OCI-LY7 (cell line): Measurements from ENCODE around the gene RPAIN. TPM values are rescaled to one million over a fixed set of nuclear protein-coding genes. Genes with fewer than 3 reads are reported as not detected.

Source experiments
- BruUV-seq: library from RNA; stranded (reverse); fragments of 400-500 nt; replicated peaks from 2 replicates; lab custom pipeline; 2021; lab: Mats Ljungman, UMichigan
- CTCF ChIA-PET: fragments of 300-600 bp; sonication (Branson Sonifier 250); formaldehyde crosslinking; loops from one replicate; lab custom pipeline; 2022; ENCODE audit warnings: antibody characterized with exemption; ENCODE audit not compliant: unreplicated experiment; lab: Charles Lee
- POLR2A ChIA-PET: fragments of 300-600 bp; sonication (Branson Sonifier 250); formaldehyde crosslinking; loops from one replicate; lab custom pipeline; 2022; ENCODE audit warnings: antibody characterized with exemption; lab: Charles Lee
- DNase-seq: peaks from one replicate; pipeline ENCODE4 v3.0.0-alpha.2; 2015; ENCODE audit warnings: low spot score
- H2AFZ ChIP-seq: fragments of 200-600 bp; sonication (generic), shearing (Covaris generic); 2 replicates; pipeline ENCODE4 v1.6.1; 2014; ENCODE audit warnings: mild to moderate bottlenecking, antibody characterized with exemption, low read length, moderate library complexity
- H3K27ac ChIP-seq: fragments of 200-600 bp; sonication (generic); 2 replicates; pipeline ENCODE4 v1.5.1; 2014; ENCODE audit warnings: mixed run types, low read depth, mild to moderate bottlenecking, moderate library complexity, low read length, inconsistent platforms; ENCODE audit not compliant: poor library complexity, severe bottlenecking
- H3K36me3 ChIP-seq: fragments of 200-600 bp; sonication (generic); 2 replicates; pipeline ENCODE4 v1.6.1; 2014; ENCODE audit warnings: mild to moderate bottlenecking, antibody characterized with exemption, low read length, moderate library complexity, mixed read lengths; ENCODE audit not compliant: insufficient read depth
- H3K4me1 ChIP-seq: fragments of 200-600 bp; sonication (generic); 2 replicates; pipeline ENCODE4 v1.5.1; 2014; ENCODE audit warnings: mild to moderate bottlenecking, low read length; ENCODE audit not compliant: insufficient read depth, poor library complexity, severe bottlenecking
- H3K4me2 ChIP-seq: fragments of 200-600 bp; sonication (generic); 2 replicates; pipeline ENCODE4 v1.6.1; 2014; ENCODE audit warnings: mild to moderate bottlenecking, low read length
- H3K4me3 ChIP-seq: fragments of 200-600 bp; sonication (generic); 2 replicates; pipeline ENCODE4 v1.5.1; 2014; ENCODE audit warnings: mild to moderate bottlenecking, low read depth, low read length; ENCODE audit not compliant: poor library complexity, severe bottlenecking
- H3K79me2 ChIP-seq: fragments of 200-600 bp; sonication (generic); 2 replicates; pipeline ENCODE4 v1.6.1; 2016; ENCODE audit warnings: low read depth, mild to moderate bottlenecking, low read length, moderate library complexity, mixed read lengths; ENCODE audit not compliant: insufficient read depth
- H3K9me2 ChIP-seq: fragments of 200-600 bp; sonication (generic); 2 replicates; pipeline ENCODE4 v1.6.1; 2016; ENCODE audit warnings: mild to moderate bottlenecking, low read length, mixed read lengths; ENCODE audit not compliant: insufficient read depth
- H3K9me3 ChIP-seq: fragments of 200-600 bp; sonication (generic); 2 replicates; pipeline ENCODE4 v1.6.1; 2014; ENCODE audit warnings: mild to moderate bottlenecking, mixed run types, low read length, mixed read lengths
- H4K20me1 ChIP-seq: fragments of 200-600 bp; sonication (generic); 2 replicates; pipeline ENCODE4 v1.6.1; 2014; ENCODE audit warnings: mild to moderate bottlenecking, antibody characterized with exemption, low read length, moderate library complexity, mixed read lengths; ENCODE audit not compliant: insufficient read depth
- CTCF ChIP-seq: fragments of 200-600 bp; sonication (generic); conservative IDR thresholded peaks from 2 replicates; pipeline ENCODE4 v1.5.1; 2014; ENCODE audit warnings: mild to moderate bottlenecking, antibody characterized with exemption, low read length, moderate library complexity, mixed read lengths
- EZH2phosphoT487 ChIP-seq: fragments of 200-600 bp; sonication (generic); IDR thresholded peaks from 2 replicates; pipeline ENCODE4 v1.6.1; 2018; ENCODE audit warnings: low read depth, borderline replicate concordance, mild to moderate bottlenecking, mixed run types, antibody characterized with exemption, low read length, moderate library complexity, mixed read lengths
- intact Hi-C: fragments of 100-400 bp; cut with micrococcal nuclease; formaldehyde crosslinking; loops from one replicate; pipeline ENCODE4 v1.10.0; 2022; ENCODE audit not compliant: unreplicated experiment
- total RNA-seq, 2 experiments: library from RNA; depleted of rRNA in 1 of 2; stranded (reverse); fragments of >200 nt in 1 of 2; shearing (Covaris generic) in 1 of 2; gene quantifications; 2 replicates each; pipeline ENCODE4 v1.2.3, GENCODE V29; 2014 to 2022

Gene RPAIN
- total RNA-seq, 2 experiments from 2014 or later, result 88.9 to 99.6 TPM

DNA sequence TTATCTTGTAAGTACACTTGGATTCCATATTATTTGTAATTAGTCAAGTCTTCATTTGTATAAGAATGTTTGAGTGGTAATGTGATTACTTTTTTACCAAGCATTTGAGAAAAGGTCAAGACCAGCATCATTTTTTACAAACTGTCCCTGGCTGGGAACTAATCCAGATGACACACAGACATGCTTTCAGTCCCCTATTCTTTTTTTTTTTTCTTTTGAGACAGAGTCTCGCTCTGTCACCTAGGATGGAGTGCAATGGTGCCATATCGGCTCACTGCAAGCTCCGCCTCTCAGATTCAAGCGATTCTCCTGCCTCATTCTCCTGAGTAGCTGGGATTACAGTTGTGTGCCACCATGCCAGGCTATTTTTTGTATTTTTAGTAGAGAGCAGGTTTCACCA lies 61.5 kb downstream of the RPAIN start:
- BruUV-seq, result no TSS peak
- Histone ChIP-seq H3K9me2 (no peaks in the 10 kb centered on the region), H3K4me3 (no peak overlapping the region), H3K4me2 (no peak overlapping the region), H3K9me3 (no peaks in the 10 kb centered on the region), H3K27ac (no peak overlapping the region), H2AFZ (no peak overlapping the region), H3K79me2 (peaks cover 33% of the 10 kb centered on the region), H3K36me3 (peaks cover 80% of the 10 kb centered on the region), H3K4me1 (peaks cover 16% of the 10 kb centered on the region), H4K20me1 (peaks cover 3% of the 10 kb centered on the region; the same call in 1 of the 2 replicates)
- intact Hi-C loops, result no loop called here
- DNase-seq, result no peak
- ChIA-PET POLR2A (no interaction called here), CTCF (no interaction called here)
- no peak for TF ChIP-seq CTCF
- TF ChIP-seq EZH2phosphoT487, result no peak

Other genes starting within 250 kb of the RPAIN start
- gene ZNF594, start 228.3 kb upstream of the RPAIN start, total RNA-seq (2014; rRNA removed; shearing (Covaris generic)), result 42.5 and 43.4 TPM in 2 replicates
- gene ZNF594, start 228.3 kb upstream of the RPAIN start, total RNA-seq (2022), result 32.1 and 35.2 TPM in 2 replicates
- gene SCIMP, start 185.3 kb upstream of the RPAIN start, total RNA-seq (2014; rRNA removed; shearing (Covaris generic)), result 0.88 and 3.0 TPM in 2 replicates
- 0.27 and 0.72 TPM in 2 replicates for gene SCIMP, start 185.3 kb upstream of the RPAIN start, total RNA-seq (2022)
- gene RABEP1, start 137.9 kb upstream of the RPAIN start, total RNA-seq (2014; rRNA removed; shearing (Covaris generic)), result 53.2 and 58.6 TPM in 2 replicates
- gene RABEP1, start 137.9 kb upstream of the RPAIN start, total RNA-seq (2022), result 60.8 and 70.9 TPM in 2 replicates
- gene NUP88, start 520 bp upstream of the RPAIN start, total RNA-seq (2014; rRNA removed; shearing (Covaris generic)), result 214 and 238 TPM in 2 replicates
- 262 and 267 TPM in 2 replicates for gene NUP88, start 520 bp upstream of the RPAIN start, total RNA-seq (2022)
- 257 and 260 TPM in 2 replicates for gene C1QBP, start 19.0 kb downstream of the RPAIN start, total RNA-seq (2014; rRNA removed; shearing (Covaris generic))
- 264 and 322 TPM in 2 replicates for gene C1QBP, start 19.0 kb downstream of the RPAIN start, total RNA-seq (2022)
- 19.1 and 24.0 TPM in 2 replicates for gene DHX33, start 48.8 kb downstream of the RPAIN start, total RNA-seq (2014; rRNA removed; shearing (Covaris generic))
- 35.2 and 38.4 TPM in 2 replicates for gene DHX33, start 48.8 kb downstream of the RPAIN start, total RNA-seq (2022)
- 25.8 and 28.1 TPM in 2 replicates for gene DERL2, start 66.0 kb downstream of the RPAIN start, total RNA-seq (2014; rRNA removed; shearing (Covaris generic))
- 56.3 and 56.9 TPM in 2 replicates for gene DERL2, start 66.0 kb downstream of the RPAIN start, total RNA-seq (2022)
- 21.0 and 26.4 TPM in 2 replicates for gene MIS12, start 66.4 kb downstream of the RPAIN start, total RNA-seq (2014; rRNA removed; shearing (Covaris generic))
- gene MIS12, start 66.4 kb downstream of the RPAIN start, total RNA-seq (2022), result 35.0 and 36.3 TPM in 2 replicates
- 14.3 and 18.7 TPM in 2 replicates for gene NLRP1, start 164.3 kb downstream of the RPAIN start, total RNA-seq (2014; rRNA removed; shearing (Covaris generic))
- 24.6 and 27.5 TPM in 2 replicates for gene NLRP1, start 164.3 kb downstream of the RPAIN start, total RNA-seq (2022)